Measurements from ENCODE around the gene FGL2.
"Not testable (repeated sequence)": the region's sequence is repeated elsewhere in the genome, so short reads cannot be mapped to it uniquely, and the experiment has no call there.

Gene FGL2

GRCh38 chr7:77228795-77229194, 29.2 kb upstream of the FGL2 start:
- intact Hi-C loops (cut with micrococcal nuclease); H3K27me3 Mint-ChIP-seq; H3K4me3 Mint-ChIP-seq; H3K27ac Mint-ChIP-seq: not testable (repeated sequence)
- peaks cover 12% of the 10 kb centered on the region for H3K36me3 Mint-ChIP-seq (ENCODE audit: low read depth)
- H3K4me1 Mint-ChIP-seq (ENCODE audit: low read depth), result peaks cover 35% of the 10 kb centered on the region
- peaks cover 20% of the 10 kb centered on the region for H3K9me3 Mint-ChIP-seq

- Mint-ChIP-seq H3K4me1 (ENCODE audit: low read depth) (peaks cover 49% of the 10 kb centered on the region), H3K9me3 (peaks cover 16% of the 10 kb centered on the region), H3K27me3 (no peaks in the 10 kb centered on the region), H3K27ac (no peak overlapping the region), H3K4me3 (no peak overlapping the region), H3K36me3 (ENCODE audit: low read depth) (peaks cover 12% of the 10 kb centered on the region)
- intact Hi-C loops (cut with micrococcal nuclease), result no loop called here
Measured at GRCh38 chr7:77226357-77226839, 26.8 kb upstream of the FGL2 start.

- Mint-ChIP-seq H3K4me1 (ENCODE audit: low read depth) (peaks cover 57% of the 10 kb centered on the region), H3K36me3 (ENCODE audit: low read depth) (peaks cover 6% of the 10 kb centered on the region), H3K9me3 (peaks cover 11% of the 10 kb centered on the region), H3K27ac (peak overlapping the region; percentile 46), H3K27me3 (no peaks in the 10 kb centered on the region), H3K4me3 (no peak overlapping the region)
- intact Hi-C loops (cut with micrococcal nuclease), result loop anchor here (2.0 kb wide), 1 partner anchor 16 kb away; no protein-coding TSS in a partner anchor
Measured at GRCh38 chr7:77223261-77223660, 23.6 kb upstream of the FGL2 start.

- peak overlapping the region; percentile 46 for H3K27ac Mint-ChIP-seq
- peaks cover 6% of the 10 kb centered on the region for H3K36me3 Mint-ChIP-seq (ENCODE audit: low read depth)
- H3K4me1 Mint-ChIP-seq (ENCODE audit: low read depth), result peaks cover 57% of the 10 kb centered on the region
- no peak overlapping the region for H3K4me3 Mint-ChIP-seq
- H3K27me3 Mint-ChIP-seq, result no peaks in the 10 kb centered on the region
- peaks cover 11% of the 10 kb centered on the region for H3K9me3 Mint-ChIP-seq
- intact Hi-C loops (cut with micrococcal nuclease), result loop anchor here (2.0 kb wide), 1 partner anchor 16 kb away; no protein-coding TSS in a partner anchor
Measured at GRCh38 chr7:77222819-77223218, 23.2 kb upstream of the FGL2 start.

GRCh38 chr7:77222065-77222464, 22.4 kb upstream of the FGL2 start:
- Mint-ChIP-seq H3K9me3 (peaks cover 11% of the 10 kb centered on the region), H3K36me3 (ENCODE audit: low read depth) (peaks cover 6% of the 10 kb centered on the region), H3K27ac (peak overlapping the region; percentile 46), H3K4me3 (no peak overlapping the region), H3K4me1 (ENCODE audit: low read depth) (peaks cover 57% of the 10 kb centered on the region), H3K27me3 (no peaks in the 10 kb centered on the region)
- intact Hi-C loops (cut with micrococcal nuclease), result loop anchor here (2.0 kb wide), 1 partner anchor 17 kb away; no protein-coding TSS in a partner anchor

- Mint-ChIP-seq H3K4me1 (ENCODE audit: low read depth) (peaks cover 49% of the 10 kb centered on the region), H3K27ac (peak overlapping the region; percentile 2), H3K9me3 (peaks cover 11% of the 10 kb centered on the region)
- H3K4me3 Mint-ChIP-seq; H3K36me3 Mint-ChIP-seq (ENCODE audit: low read depth); intact Hi-C loops (cut with micrococcal nuclease); H3K27me3 Mint-ChIP-seq: not testable (repeated sequence)
Measured at GRCh38 chr7:77219701-77220331, 20.2 kb upstream of the FGL2 start.

- H3K4me1 Mint-ChIP-seq (ENCODE audit: low read depth), result peaks cover 27% of the 10 kb centered on the region
- H3K27ac Mint-ChIP-seq, result no peak overlapping the region
- peaks cover 11% of the 10 kb centered on the region for H3K9me3 Mint-ChIP-seq
- intact Hi-C loops (cut with micrococcal nuclease), result no loop called here
- H3K36me3 Mint-ChIP-seq (ENCODE audit: low read depth), result peaks cover 6% of the 10 kb centered on the region
- H3K27me3 Mint-ChIP-seq, result no peaks in the 10 kb centered on the region
- H3K4me3 Mint-ChIP-seq, result no peak overlapping the region
Measured at GRCh38 chr7:77217474-77218185, 18.0 kb upstream of the FGL2 start.

GRCh38 chr7:77216181-77216845, 16.7 kb upstream of the FGL2 start:
- no peak overlapping the region for H3K27ac Mint-ChIP-seq
- H3K27me3 Mint-ChIP-seq, result no peaks in the 10 kb centered on the region
- H3K9me3 Mint-ChIP-seq, result peaks cover 13% of the 10 kb centered on the region
- intact Hi-C loops (cut with micrococcal nuclease), result no loop called here
- H3K36me3 Mint-ChIP-seq (ENCODE audit: low read depth), result peaks cover 6% of the 10 kb centered on the region
- no peak overlapping the region for H3K4me3 Mint-ChIP-seq
- H3K4me1 Mint-ChIP-seq (ENCODE audit: low read depth), result peaks cover 14% of the 10 kb centered on the region

- Mint-ChIP-seq H3K9me3 (peaks cover 30% of the 10 kb centered on the region), H3K27ac (peak overlapping the region; percentile 38)
- intact Hi-C loops (cut with micrococcal nuclease), result no loop called here
Measured at GRCh38 chr7:77209479-77210139, 10.0 kb upstream of the FGL2 start.

GRCh38 chr7:77208416-77208815, 8.8 kb upstream of the FGL2 start:
- peaks cover 30% of the 10 kb centered on the region for H3K9me3 Mint-ChIP-seq
- H3K27me3 Mint-ChIP-seq, result no peaks in the 10 kb centered on the region
- H3K27ac Mint-ChIP-seq, result peak overlapping the region; percentile 38
- H3K4me3 Mint-ChIP-seq, result no peak overlapping the region
- intact Hi-C loops (cut with micrococcal nuclease), result no loop called here
- peaks cover 13% of the 10 kb centered on the region for H3K4me1 Mint-ChIP-seq (ENCODE audit: low read depth)
- H3K36me3 Mint-ChIP-seq (ENCODE audit: low read depth), result peaks cover 27% of the 10 kb centered on the region

More at GRCh38 chr7:77209479-77210139, 10.0 kb upstream of the FGL2 start:
- peaks cover 27% of the 10 kb centered on the region for H3K36me3 Mint-ChIP-seq (ENCODE audit: low read depth)
- no peaks in the 10 kb centered on the region for H3K27me3 Mint-ChIP-seq
- peaks cover 9% of the 10 kb centered on the region for H3K4me1 Mint-ChIP-seq (ENCODE audit: low read depth)
- H3K4me3 Mint-ChIP-seq, result no peak overlapping the region

GRCh38 chr7:77205706-77206105, 6.1 kb upstream of the FGL2 start:
- peaks cover 27% of the 10 kb centered on the region for H3K4me1 Mint-ChIP-seq (ENCODE audit: low read depth)
- H3K27ac Mint-ChIP-seq, result no peak overlapping the region
- H3K4me3 Mint-ChIP-seq, result no peak overlapping the region
- intact Hi-C loops (cut with micrococcal nuclease), result no loop called here
- H3K36me3 Mint-ChIP-seq (ENCODE audit: low read depth), result peaks cover 21% of the 10 kb centered on the region
- no peaks in the 10 kb centered on the region for H3K27me3 Mint-ChIP-seq
- H3K9me3 Mint-ChIP-seq, result peaks cover 22% of the 10 kb centered on the region

- Mint-ChIP-seq H3K27me3 (no peaks in the 10 kb centered on the region), H3K4me1 (ENCODE audit: low read depth) (peaks cover 23% of the 10 kb centered on the region), H3K4me3 (no peak overlapping the region), H3K36me3 (ENCODE audit: low read depth) (peaks cover 23% of the 10 kb centered on the region), H3K9me3 (no peaks in the 10 kb centered on the region), H3K27ac (no peak overlapping the region)
- intact Hi-C loops (cut with micrococcal nuclease), result no loop called here
Measured at GRCh38 chr7:77202481-77202976, 2.9 kb upstream of the FGL2 start.

GRCh38 chr7:77200542-77200941, 923 bp upstream of the FGL2 start:
- Mint-ChIP-seq H3K36me3 (ENCODE audit: low read depth) (peaks cover 41% of the 10 kb centered on the region), H3K27me3 (no peaks in the 10 kb centered on the region), H3K4me3 (peak overlapping the region; percentile 90), H3K9me3 (no peaks in the 10 kb centered on the region), H3K4me1 (ENCODE audit: low read depth) (peaks cover 23% of the 10 kb centered on the region), H3K27ac (peak overlapping the region; percentile 98)
- intact Hi-C loops (cut with micrococcal nuclease), result no loop called here
